HG02884 (cell line): ENCODE measurements around the gene AOC2.
"Not testable (repeated sequence)": the region's sequence is repeated elsewhere in the genome, so short reads cannot be mapped to it uniquely, and the experiment has no call there.

Experiments
- ATAC-seq: cut with Tn5 transposase; IDR thresholded peaks from one replicate; pipeline ENCODE4 v1.9.1; 2021; ENCODE audit warnings: mild to moderate bottlenecking, moderate library complexity; ENCODE audit not compliant: unreplicated experiment

The AOC2 gene

DNA sequence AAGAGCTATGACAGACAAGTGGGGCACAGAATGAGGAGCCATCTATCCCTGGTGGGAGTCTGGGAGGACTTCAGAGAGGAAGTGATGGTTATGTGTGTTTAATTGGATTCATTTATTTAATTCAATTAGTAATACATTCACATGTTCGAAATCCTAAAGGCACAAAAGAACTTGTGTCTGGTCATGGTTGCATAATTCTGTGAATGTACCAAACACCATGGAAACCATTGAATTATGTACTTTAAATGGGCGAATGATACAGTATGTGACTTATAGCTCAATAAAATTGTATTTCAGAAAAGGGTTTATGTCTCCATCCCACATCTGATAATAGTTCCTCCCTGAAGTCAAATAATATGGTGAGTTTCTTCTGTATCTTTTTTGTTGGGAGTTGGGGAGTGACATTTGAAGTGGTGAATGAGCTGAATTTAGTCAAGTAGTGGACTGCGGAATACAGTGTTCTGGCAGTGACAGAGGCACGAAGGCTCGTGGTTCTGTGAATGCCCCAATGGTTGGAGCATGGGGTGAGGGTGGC lies 36.5 kb downstream of the AOC2 start:
- ATAC-seq: no peak

DNA sequence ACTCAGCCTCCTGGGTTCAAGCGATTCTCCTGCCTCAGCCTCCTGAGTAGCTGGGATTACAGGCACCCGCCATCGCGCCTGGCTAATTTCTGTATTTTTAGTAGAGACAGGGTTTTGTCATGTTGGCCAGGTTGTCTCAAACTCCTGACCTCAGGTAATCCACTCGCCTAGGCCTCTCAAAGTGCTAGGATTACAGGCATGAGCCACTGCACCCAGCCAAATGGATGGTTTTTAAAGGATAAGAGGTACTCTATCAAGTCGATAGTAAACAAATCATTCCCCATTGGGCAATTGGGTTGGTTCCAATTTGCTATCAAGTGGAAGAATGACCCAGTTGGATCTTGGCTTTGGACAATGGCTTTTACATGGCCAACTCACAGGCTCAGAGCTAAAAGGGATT lies 37.3 kb downstream of the AOC2 start:
- not testable (repeated sequence) for ATAC-seq

DNA sequence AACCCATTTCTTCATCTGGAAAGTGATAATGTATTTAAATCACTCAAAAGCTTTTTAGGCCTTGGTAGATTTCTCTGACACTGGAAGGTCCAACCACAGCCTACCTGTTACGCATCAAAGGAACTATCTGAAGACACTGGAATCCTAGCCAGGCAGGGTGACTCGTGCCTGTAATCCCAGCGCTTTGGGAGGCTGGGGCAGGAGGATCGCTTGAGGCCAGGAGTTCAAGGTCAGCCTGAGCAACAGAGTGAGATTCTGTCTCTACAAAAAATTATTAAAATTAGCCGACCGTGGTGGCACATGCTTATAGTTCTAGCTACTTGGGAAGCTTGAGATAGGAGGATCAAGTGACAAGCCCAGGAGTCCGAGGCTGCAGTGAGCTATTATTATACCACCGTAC lies 37.8 kb downstream of the AOC2 start:
- no peak for ATAC-seq

DNA sequence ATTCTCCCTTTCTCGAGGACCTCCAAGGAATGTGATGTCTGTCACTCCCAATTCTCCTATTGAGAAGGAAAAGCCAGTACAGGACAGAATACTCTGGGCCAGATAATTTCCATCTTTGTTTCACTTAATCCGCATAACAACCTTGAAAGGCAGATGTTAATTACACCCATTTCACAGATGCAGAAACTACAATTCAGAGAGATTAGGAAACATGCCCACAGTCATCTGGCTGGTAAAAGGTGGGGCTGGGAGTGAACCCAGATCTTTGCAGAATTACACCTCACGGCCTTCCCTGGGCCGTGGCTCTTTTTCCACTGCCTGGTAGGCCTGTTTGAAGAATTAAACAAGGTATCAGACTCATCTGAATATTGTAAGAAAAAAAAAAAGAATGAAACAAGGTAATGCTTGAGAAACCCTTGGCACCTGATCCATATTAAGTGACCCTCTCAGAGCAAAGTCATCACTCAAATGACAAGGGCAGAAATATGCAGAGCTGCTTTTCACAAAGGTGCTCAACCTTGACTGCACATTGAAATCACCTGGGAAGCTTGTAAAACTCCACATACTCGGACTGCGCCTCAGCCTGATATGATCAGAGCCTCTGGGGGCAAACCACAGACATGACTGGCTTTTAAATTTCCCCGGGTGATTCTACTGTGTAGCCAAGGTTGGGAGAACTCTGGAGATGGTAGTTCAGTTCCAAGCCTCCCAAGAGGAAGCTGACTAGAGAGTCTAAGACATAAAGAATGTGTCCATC lies 39.6 kb downstream of the AOC2 start:
- ATAC-seq: no peak

DNA sequence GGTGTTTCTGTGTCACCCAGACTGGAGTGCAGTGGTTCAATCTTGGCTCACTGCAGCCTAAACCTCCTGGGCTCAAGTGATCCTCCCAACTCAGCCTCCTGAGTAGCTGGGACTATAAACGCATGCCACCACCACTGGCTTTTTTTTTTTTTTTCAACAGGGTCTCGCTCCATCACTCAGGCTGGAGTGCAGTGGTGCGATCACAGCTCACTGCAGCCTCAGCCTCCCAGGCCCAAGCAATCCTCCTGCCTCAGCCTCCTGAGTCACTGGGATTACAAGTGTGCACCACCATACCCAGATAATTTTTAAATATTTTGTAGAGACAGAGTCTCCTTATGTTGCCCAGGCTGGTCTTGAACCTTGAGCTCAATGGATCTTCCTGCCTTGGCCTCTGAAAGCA lies 41.4 kb downstream of the AOC2 start:
- not testable (repeated sequence) for ATAC-seq

DNA sequence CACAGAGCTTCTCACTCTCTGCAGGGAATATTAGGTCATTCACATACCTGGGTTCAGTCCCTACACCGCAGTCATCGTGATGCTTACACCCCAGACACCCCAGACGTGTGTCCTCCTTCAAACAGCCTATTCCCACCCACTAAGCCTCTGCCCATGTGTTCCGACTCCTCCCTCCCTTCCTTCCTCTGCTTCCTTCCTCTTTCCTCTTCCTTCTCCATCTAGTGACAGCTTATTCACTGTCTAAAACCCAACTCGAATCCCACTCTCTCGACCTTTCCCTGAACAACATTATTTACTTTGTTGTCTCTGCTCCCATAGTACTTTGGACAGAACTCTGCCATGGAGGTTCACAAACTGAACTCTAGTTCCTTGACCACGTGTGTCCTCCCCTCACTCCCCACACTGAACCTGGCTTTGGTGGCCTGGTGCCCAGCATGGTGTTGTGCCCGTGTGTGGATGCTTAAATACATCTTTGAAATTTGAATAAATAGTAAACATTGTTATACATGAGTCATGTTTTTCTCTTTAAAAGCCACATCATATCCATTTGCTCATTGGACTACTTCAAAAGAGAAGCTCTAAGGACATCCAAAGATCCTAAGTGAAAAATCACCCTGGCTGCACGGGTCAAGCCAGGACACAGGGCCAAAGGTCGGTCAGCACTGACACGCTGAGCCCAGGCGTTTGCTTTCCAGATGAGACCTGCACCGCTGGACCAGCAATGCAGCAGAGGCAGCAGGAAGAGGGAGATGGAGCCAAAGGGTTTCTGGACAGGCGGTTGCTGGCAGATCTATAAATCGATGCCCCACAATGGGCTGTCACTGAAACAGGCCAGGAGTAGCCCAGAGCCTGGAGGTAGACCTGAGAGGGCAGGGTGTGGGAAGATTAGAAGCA lies 42.1 kb downstream of the AOC2 start:
- ATAC-seq: no peak

DNA sequence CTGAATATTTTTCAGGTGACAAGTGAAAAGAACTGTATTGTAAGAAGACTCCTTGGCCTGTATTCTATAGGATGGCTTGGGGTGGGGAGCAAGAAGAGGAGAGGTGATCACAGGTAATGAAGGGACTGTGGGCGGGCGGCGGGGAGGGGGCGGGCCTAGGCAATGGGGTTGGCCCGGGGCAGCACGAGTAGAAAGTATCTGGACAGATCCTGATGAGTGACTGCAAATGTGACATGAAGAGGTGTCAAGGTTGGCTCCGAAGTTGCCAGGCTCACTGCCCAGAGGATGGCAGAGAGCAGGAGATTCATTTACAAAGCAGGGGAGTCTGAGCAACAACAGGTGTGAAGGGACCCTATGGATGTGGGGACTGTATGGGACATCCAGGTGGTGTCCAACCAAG lies 45.4 kb downstream of the AOC2 start:
- no peak for ATAC-seq

DNA sequence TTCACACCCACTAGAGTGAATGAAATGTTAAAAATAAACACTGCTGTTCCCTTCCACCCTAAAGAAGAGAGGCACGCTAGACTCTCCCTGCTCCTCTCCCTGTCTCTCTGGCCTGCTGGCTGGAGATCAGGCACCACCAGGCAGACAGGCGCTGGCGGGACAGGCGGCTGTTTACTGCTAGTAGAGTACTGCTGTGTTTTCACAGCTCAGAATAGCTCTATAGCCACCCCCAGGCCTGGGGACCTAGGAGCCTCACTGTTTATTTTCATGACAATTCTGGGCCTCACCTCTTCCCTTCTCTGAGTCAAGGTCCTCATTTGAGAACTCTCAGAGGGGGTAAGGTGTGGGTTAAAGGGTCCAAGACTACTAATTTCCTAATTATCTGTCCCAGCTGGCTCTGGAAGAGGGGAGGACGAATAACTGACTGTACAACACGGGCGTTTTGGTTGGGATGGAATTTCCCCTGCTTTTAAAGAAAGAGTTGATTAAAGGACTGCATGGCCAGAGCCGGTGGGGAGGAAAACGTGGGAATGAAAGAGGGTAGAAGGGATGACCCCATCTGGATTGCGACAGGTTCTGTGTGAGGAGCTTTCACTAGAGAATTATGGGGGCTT lies 47.3 kb downstream of the AOC2 start:
- no peak for ATAC-seq

DNA sequence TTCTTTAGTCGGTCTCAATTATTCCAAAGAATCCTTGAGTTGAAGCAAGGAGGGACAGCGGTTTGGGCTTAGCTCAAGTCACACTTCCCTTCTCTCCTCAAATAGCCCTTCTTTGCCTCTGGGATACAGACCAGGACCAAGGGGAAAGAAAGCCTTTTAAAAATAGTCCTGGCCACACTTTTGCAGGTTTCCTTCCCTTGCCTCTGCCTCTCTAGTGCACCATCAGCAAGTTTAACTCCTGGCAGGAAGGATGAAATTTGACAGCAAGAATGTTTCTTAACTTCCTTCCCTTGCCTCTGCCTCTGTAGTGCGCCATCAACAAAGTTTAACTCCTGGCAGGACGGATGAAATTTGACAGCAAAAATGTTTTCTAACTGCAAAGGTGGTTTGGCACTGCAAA lies 49.0 kb downstream of the AOC2 start:
- no peak for ATAC-seq

DNA sequence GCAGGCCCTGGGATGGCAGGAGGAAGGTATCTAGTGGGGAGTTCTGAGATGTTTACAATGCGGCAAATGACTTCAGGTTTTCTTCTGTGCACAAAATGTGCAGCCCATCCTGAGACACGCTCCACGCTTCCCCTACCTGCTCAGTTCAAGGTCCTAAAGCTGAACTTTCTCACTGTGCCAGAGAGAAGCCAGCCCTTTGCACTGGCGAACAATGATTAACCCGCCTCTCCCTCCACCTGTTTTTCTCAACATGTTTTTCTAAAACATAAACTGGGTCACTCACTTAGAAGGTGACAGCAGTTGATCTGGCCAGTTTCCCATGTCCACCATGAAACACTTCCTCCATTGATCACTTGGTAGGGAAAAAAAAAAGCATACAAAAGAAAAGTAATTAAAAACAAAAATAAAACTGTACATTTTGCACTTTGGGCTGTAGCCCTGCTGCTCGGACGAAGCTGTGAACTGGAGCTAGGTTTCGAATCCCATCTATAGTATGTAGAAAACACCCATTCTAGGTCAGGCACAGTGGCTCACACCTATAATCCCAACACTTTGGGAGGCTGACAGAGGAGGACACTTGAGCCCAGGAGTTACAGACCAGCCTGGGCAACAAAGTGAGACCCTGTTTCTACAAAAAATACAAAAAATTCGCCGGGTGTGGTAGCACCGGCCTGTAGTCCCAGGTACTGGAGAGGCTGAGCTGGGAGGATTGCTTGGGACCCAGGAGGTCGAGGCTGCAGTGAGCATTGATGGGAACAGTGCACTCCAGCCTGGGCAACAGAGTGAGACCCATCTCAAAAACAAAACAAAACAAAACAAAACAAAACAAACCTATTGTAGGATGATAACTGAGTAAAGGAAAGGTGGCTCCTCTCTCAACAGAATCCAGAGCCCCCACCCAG lies 50.2 kb downstream of the AOC2 start:
- ATAC-seq: no peak

DNA sequence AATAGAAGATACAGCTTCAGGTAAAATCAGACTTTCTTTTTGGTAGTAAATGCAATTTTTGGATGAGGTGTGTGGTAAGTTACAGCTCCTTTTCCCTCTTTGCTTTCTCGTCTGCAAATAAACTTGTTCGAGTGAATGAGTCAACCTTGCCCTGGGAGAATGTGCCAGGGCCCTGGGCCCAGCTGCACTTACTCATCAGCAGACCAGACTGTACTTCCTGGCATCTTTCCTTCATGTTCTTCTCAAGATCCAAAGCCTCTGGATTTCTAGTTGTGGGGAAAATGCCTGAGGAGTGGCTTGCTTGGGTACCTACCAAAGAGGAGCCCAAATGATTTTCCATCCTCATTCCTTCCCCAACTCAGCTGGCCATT lies 50.8 kb downstream of the AOC2 start:
- ATAC-seq: no peak

DNA sequence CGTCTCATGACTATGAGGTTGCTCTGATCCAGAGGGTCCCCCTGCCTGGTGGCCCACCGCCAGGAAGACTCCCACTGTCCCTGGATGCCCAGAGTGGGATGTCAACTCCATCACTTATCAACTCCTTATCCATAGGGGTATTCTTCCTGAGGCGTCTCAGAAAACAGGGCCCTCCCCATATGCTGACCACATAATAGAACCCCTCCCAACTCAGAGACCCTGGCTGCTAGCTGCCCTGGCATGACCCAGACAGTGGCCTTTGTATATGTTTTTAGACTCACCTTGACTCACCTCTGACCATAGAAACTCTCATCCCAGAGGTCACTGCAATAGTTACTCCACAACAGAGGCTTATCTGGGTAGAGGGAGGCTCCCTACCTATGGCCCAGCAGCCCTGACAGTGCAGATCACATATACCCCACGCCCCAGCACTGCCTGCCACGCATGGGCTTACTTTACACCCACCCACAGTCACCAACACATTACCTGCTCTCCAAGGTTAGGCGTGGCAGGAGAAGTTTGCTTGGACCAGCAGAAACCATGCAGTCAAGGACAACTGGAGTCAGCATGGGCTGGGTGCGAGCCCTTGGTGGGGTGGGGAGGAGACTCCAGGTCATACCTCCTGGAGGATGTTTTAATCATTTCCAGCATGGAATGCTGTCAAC lies 53.9 kb downstream of the AOC2 start:
- no peak for ATAC-seq

DNA sequence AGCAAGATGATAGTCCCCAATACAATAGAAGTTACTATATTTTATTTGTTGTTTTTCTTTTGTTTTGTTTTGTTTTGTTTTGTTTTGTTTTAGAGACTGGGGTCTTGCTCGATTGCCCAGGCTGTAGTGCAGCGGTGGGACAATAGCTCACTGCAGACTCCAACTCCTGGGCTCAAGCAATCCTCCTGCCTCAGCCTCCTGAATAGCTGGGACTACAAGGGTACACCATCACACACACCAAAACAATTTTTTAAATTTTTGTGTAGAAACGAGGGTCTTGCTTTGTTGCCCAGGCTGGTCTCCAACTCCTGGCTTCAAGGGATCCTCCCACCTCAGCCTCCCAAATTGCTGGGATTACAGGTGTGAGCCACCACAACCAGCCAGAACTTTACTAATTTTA lies 55.6 kb downstream of the AOC2 start:
- not testable (repeated sequence) for ATAC-seq
